ENCODE results near the gene NTM.

The NTM gene

GRCh38 chr11:131522851-131523250 lies 152.4 kb downstream of the NTM start:
- H3K27ac ChIP-seq: no peak overlapping the region
- TF ChIP-seq, protein P1, sequence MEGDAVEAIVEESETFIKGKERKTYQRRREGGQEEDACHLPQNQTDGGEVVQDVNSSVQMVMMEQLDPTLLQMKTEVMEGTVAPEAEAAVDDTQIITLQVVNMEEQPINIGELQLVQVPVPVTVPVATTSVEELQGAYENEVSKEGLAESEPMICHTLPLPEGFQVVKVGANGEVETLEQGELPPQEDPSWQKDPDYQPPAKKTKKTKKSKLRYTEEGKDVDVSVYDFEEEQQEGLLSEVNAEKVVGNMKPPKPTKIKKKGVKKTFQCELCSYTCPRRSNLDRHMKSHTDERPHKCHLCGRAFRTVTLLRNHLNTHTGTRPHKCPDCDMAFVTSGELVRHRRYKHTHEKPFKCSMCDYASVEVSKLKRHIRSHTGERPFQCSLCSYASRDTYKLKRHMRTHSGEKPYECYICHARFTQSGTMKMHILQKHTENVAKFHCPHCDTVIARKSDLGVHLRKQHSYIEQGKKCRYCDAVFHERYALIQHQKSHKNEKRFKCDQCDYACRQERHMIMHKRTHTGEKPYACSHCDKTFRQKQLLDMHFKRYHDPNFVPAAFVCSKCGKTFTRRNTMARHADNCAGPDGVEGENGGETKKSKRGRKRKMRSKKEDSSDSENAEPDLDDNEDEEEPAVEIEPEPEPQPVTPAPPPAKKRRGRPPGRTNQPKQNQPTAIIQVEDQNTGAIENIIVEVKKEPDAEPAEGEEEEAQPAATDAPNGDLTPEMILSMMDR (conservative IDR thresholded peaks at IDR 0.05): no peak

DNA sequence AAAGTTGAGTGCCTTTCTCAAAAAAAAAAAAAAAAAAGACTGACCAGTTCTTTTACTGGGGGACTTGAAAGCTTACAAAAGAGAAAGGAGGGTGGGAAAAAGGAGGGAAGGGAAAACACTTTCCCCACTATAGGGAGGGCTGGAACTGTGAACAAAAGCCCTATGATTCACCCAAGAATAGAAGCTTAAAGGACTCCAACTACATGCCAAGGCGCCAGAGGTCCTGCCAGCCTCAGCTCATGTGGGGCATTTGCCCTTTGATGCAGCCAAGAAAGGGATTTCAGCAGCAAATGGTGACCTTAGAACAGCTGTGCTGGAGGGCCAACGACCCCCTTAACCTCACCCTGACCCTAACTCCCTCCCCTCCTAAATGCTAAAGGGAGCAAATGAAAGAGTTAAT lies 160.0 kb downstream of the NTM start:
- TF ChIP-seq, protein P1 (conservative IDR thresholded peaks at IDR 0.05): no peak

GRCh38 chr11:131533149-131533548 lies 162.7 kb downstream of the NTM start:
- no peak overlapping the region for H3K27ac ChIP-seq
- TF ChIP-seq, protein P1 (conservative IDR thresholded peaks at IDR 0.05): no peak

More for the DNA sequence above, 160.0 kb downstream of the NTM start:
- no peak overlapping the region for H3K27ac ChIP-seq

DNA sequence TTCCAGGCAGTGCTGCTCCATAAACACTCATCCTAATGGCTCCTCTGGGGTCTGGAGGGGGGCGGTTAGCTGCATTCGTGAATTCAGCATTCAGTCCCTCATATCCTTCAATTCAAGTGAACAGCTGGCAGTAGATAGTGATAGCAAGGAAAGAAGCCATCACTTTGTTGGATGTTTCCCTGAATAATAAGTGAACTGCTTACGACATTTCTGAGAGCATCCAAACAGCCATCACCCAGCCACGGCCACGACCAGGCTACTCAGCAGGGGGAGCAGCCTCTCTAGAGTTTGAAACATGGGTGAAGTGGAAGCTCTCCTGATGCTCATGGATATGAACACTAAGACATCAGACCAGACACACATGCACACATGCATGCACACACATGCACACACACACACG lies 163.6 kb downstream of the NTM start:
- TF ChIP-seq, protein P1 (conservative IDR thresholded peaks at IDR 0.05): no peak
- H3K27ac ChIP-seq: no peak overlapping the region

DNA sequence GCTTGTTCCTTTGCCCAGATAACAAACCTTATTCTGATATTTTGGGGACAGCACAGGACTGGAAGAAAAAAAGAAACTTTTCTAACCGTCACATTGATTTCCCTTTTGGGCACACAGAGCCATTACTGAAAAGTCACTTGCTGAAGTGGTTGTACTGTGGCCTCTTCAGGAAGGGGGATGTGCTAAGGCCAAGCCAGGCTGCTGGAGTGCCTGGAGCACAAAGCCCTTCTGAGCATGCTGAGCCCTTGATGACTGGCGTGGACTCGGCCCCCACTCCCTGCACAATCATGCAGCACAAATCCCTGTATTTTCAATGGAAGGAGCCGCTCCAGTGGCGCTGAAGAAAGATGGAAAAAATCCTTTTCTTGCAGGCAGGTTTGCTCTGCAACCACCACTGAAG lies 164.2 kb downstream of the NTM start:
- TF ChIP-seq, protein P1 (conservative IDR thresholded peaks at IDR 0.05): no peak
- no peak overlapping the region for H3K27ac ChIP-seq

DNA sequence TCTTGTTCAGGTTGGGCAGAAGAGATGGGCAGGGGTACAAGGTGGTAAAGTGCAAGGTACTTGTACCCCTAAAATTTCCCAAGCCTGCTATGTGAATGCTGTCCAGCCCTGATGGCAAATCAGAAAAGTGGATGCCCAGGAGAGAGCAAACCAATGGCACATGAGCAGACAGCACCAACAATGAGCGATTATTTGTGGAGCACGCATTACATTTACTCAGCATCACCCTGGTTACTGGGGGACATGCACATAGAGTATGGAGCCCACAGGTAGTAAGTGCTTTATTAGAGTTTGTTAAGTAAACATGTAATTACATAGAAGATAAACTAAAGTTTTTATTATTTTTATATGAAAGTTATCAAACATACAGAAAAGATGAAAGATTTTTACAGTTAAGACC lies 165.7 kb downstream of the NTM start:
- TF ChIP-seq, protein P1 (conservative IDR thresholded peaks at IDR 0.05): no peak
- no peak overlapping the region for H3K27ac ChIP-seq

GRCh38 chr11:131537196-131537595 lies 166.8 kb downstream of the NTM start:
- H3K27ac ChIP-seq: no peak overlapping the region
- TF ChIP-seq, protein P1 (conservative IDR thresholded peaks at IDR 0.05): no peak

- no peak overlapping the region for H3K27ac ChIP-seq
- TF ChIP-seq, protein P1 (conservative IDR thresholded peaks at IDR 0.05): no peak
Observed at GRCh38 chr11:131537748-131538147, 167.3 kb downstream of the NTM start.

All from VCaP (cell line).